HuH-7 (cell line): ENCODE results near the gene URI1.
A peak's percentile ranks its signal among the peaks of the same experiment; 100 is the strongest.
"Not testable (repeated sequence)": the region's sequence is repeated elsewhere in the genome, so short reads cannot be mapped to it uniquely, and the experiment has no call there.

Experiments
- DNase-seq: peaks from one replicate; pipeline ENCODE4 v3.0.0; 2011; ENCODE audit warnings: low spot score

Gene URI1

GRCh38 chr19:29942404-29943261 is 594 bp downstream of the URI1 start:
- DNase-seq, result peak; percentile 69

- DNase-seq, result no peak
These were observed 1.6 kb downstream of the URI1 start for GRCh38 chr19:29943615-29944014.

- DNase-seq, result no peak
These were observed 2.5 kb downstream of the URI1 start for GRCh38 chr19:29944390-29945012.

- no peak for DNase-seq
These were observed 3.0 kb downstream of the URI1 start for GRCh38 chr19:29945017-29945416.

- DNase-seq, result no peak
These were observed 3.4 kb downstream of the URI1 start for GRCh38 chr19:29945433-29945832.

GRCh38 chr19:29946645-29947044 is 4.6 kb downstream of the URI1 start:
- no peak for DNase-seq

- DNase-seq, result no peak
These were observed 5.8 kb downstream of the URI1 start for GRCh38 chr19:29947871-29948270.

- not testable (repeated sequence) for DNase-seq
These were observed 6.9 kb downstream of the URI1 start for GRCh38 chr19:29948759-29949470.

GRCh38 chr19:29952177-29952576 is 10.1 kb downstream of the URI1 start:
- no peak for DNase-seq

- DNase-seq, result no peak
These were observed 10.6 kb downstream of the URI1 start for GRCh38 chr19:29952646-29953045.

- DNase-seq, result no peak
These were observed 11.6 kb downstream of the URI1 start for GRCh38 chr19:29953352-29954247.

- no peak for DNase-seq
These were observed 14.8 kb downstream of the URI1 start for GRCh38 chr19:29956855-29957254.

GRCh38 chr19:29961311-29961710 is 19.3 kb downstream of the URI1 start:
- DNase-seq, result no peak

GRCh38 chr19:29962793-29963192 is 20.8 kb downstream of the URI1 start:
- no peak for DNase-seq

- no peak for DNase-seq
These were observed 21.5 kb downstream of the URI1 start for GRCh38 chr19:29963576-29963975.

GRCh38 chr19:29964171-29964570 is 22.1 kb downstream of the URI1 start:
- DNase-seq, result no peak

GRCh38 chr19:29965492-29965891 is 23.5 kb downstream of the URI1 start:
- no peak for DNase-seq

GRCh38 chr19:29966142-29966541 is 24.1 kb downstream of the URI1 start:
- not testable (repeated sequence) for DNase-seq

- DNase-seq, result no peak
These were observed 24.7 kb downstream of the URI1 start for GRCh38 chr19:29966588-29967249.

- DNase-seq, result no peak
These were observed 25.6 kb downstream of the URI1 start for GRCh38 chr19:29967623-29968022.

GRCh38 chr19:29969891-29970290 is 27.9 kb downstream of the URI1 start:
- no peak for DNase-seq
